HepG2 (cell line): ENCODE data around the gene ALCAM. TPM values are rescaled to one million over a fixed set of nuclear protein-coding genes. Genes with fewer than 3 reads are reported as not detected.

Source experiments
- ADNP ChIP-seq: sonication (generic); formaldehyde crosslinking; IDR thresholded peaks from 2 replicates; pipeline ENCODE4 v1.4.0; 2020; ENCODE audit warnings: missing genetic modification reagents
- ARID5B ChIP-seq: IDR thresholded peaks from 2 replicates; pipeline ENCODE4 v1.4.0; 2020; ENCODE audit warnings: mild to moderate bottlenecking, missing genetic modification reagents
- FOXM1 ChIP-seq: sonication (generic); formaldehyde crosslinking; IDR thresholded peaks from 2 replicates; pipeline ENCODE4 v1.5.0; 2020; ENCODE audit warnings: missing genetic modification reagents
- GMEB1 ChIP-seq: sonication (generic); formaldehyde crosslinking; IDR thresholded peaks from 2 replicates; pipeline ENCODE4 v1.5.1; 2020; ENCODE audit warnings: missing genetic modification reagents, mild to moderate bottlenecking, borderline replicate concordance
- HMG20B ChIP-seq: conservative IDR thresholded peaks from 2 replicates; pipeline ENCODE4 v1.6.1; 2016; ENCODE audit warnings: missing genetic modification reagents, missing compliant biosample characterization
- HMGXB3 ChIP-seq: sonication (generic); formaldehyde crosslinking; IDR thresholded peaks from 2 replicates; pipeline ENCODE4 v1.4.0; 2020; ENCODE audit warnings: missing genetic modification reagents, borderline replicate concordance
- ISX ChIP-seq: sonication (generic); formaldehyde crosslinking; conservative IDR thresholded peaks from 2 replicates; pipeline ENCODE4 v1.5.0; 2020; ENCODE audit warnings: missing genetic modification reagents
- KDM4B ChIP-seq: sonication (generic); formaldehyde crosslinking; IDR thresholded peaks from 2 replicates; pipeline ENCODE4 v1.4.0; 2020; ENCODE audit warnings: missing genetic modification reagents
- MIXL1 ChIP-seq: IDR thresholded peaks from 2 replicates; pipeline ENCODE4 v1.6.1; 2016
- NCOA5 ChIP-seq: sonication (generic); formaldehyde crosslinking; IDR thresholded peaks from 2 replicates; pipeline ENCODE4 v1.4.0; 2020; ENCODE audit warnings: missing genetic modification reagents
- NCOR1 ChIP-seq: fragments of 200-600 bp; sonication (generic); IDR thresholded peaks from 2 replicates; pipeline ENCODE4 v1.7.0; 2017; ENCODE audit warnings: antibody characterized with exemption, low read length, borderline replicate concordance
- NFRKB ChIP-seq: fragments of 450-650 bp; IDR thresholded peaks from 2 replicates; pipeline ENCODE4 v1.6.1; 2017
- NR3C1 ChIP-seq: sonication (generic); formaldehyde crosslinking; IDR thresholded peaks from 2 replicates; pipeline ENCODE4 v1.4.0; 2020; ENCODE audit warnings: missing genetic modification reagents
- THRA ChIP-seq: sonication (generic); formaldehyde crosslinking; IDR thresholded peaks from 2 replicates; pipeline ENCODE4 v1.4.0; 2020; ENCODE audit warnings: missing genetic modification reagents, borderline replicate concordance
- ZKSCAN5 ChIP-seq: sonication (generic); formaldehyde crosslinking; IDR thresholded peaks from 2 replicates; pipeline ENCODE4 v1.5.1; 2020; ENCODE audit warnings: mild to moderate bottlenecking, missing genetic modification reagents
- ZMAT3 ChIP-seq: sonication (generic); formaldehyde crosslinking; conservative IDR thresholded peaks from 2 replicates; pipeline ENCODE4 v1.7.0; 2021; ENCODE audit warnings: missing genetic modification reagents
- ZNF292 ChIP-seq: sonication (generic); formaldehyde crosslinking; IDR thresholded peaks from 2 replicates; pipeline ENCODE4 v1.8.1; 2022; ENCODE audit warnings: mild to moderate bottlenecking, low read depth, missing genetic modification reagents, borderline replicate concordance
- ZNF367 ChIP-seq: sonication (generic); formaldehyde crosslinking; IDR thresholded peaks from 2 replicates; pipeline ENCODE4 v1.4.0; 2020; ENCODE audit warnings: missing genetic modification reagents, borderline replicate concordance
- ZNF616 ChIP-seq: sonication (generic); formaldehyde crosslinking; IDR thresholded peaks from 2 replicates; pipeline ENCODE4 v1.5.0; 2020; ENCODE audit warnings: low read depth, mild to moderate bottlenecking, missing genetic modification reagents
- ZSCAN12 ChIP-seq: sonication (generic); formaldehyde crosslinking; IDR thresholded peaks from 2 replicates; pipeline ENCODE4 v1.9.0; 2021; ENCODE audit warnings: mild to moderate bottlenecking, missing genetic modification reagents
- ZSCAN20 ChIP-seq: sonication (generic); formaldehyde crosslinking; IDR thresholded peaks from 2 replicates; pipeline ENCODE4 v1.4.0; 2020; ENCODE audit warnings: missing genetic modification reagents, mild to moderate bottlenecking, borderline replicate concordance
- polyA plus RNA-seq, 8 experiments: library from polyadenylated mRNA; depleted of rRNA in 3 of 8; stranded (reverse) in 7 of 8; unstranded in 1 of 8; fragments of >200 nt; fragmentation: Illumina TruSeq in 4 of 8; extraction: Trizol in 4 of 8; gene quantifications; 2 replicates each; pipeline versions ENCODE4 v1.2.1 to v1.2.3, GENCODE V29; 2011 to 2016; ENCODE audit warnings: low read depth in 4 of 8, missing spikeins in 1 of 8, mixed read lengths in 1 of 8; ENCODE audit not compliant: insufficient read depth in 1 of 8
- total RNA-seq, 5 experiments: library from RNA; depleted of rRNA; stranded (reverse); fragments of >200 nt; fragmentation: Illumina TruSeq; extraction: Trizol; gene quantifications; 2 replicates each; pipeline ENCODE4 v1.2.3, GENCODE V29; 2016; ENCODE audit warnings: low read depth in 1 of 5

Gene ALCAM
- total and polyA plus RNA-seq, 2 of the 13 experiments (the other 11 are each of a cell fraction or from before 2014, with no cell fraction given): 26.0 to 33.1 TPM

- TF ChIP-seq GMEB1 (CRISPR knock-in tag) (peak; percentile 34; the same call in 1 of the 2 replicates), HMGXB3 (CRISPR knock-in tag) (0 out of 2 replicates have a peak, but pooled peaks have one; percentile 56), MIXL1 (peak; percentile 90), ZSCAN20 (CRISPR knock-in tag) (peak; percentile 62; the same call in 1 of the 2 replicates), ARID5B (CRISPR knock-in tag) (peak; percentile 99), ISX (CRISPR knock-in tag) (0 out of 2 replicates have a peak, but pooled peaks have one; percentile 27), ZKSCAN5 (no peak), FOXM1 (no peak), NR3C1 (CRISPR knock-in tag) (no peak), ZMAT3 (no peak), NFRKB (no peak), NCOA5 (CRISPR knock-in tag) (no peak), ZNF367 (CRISPR knock-in tag) (no peak), NCOR1 (peak; percentile 95), ADNP (no peak), ZNF292 (CRISPR knock-in tag) (peak; percentile 94), ZSCAN12 (CRISPR knock-in tag) (no peak), THRA (CRISPR knock-in tag) (0 out of 2 replicates have a peak, but pooled peaks have one; percentile 47), KDM4B (CRISPR knock-in tag) (no peak), HMG20B (CRISPR knock-in tag) (peak; percentile 95), ZNF616 (CRISPR knock-in tag) (no peak)
Observed at GRCh38 chr3:105503191-105503593, 136.5 kb downstream of the ALCAM start (continued).
